Measurements from ENCODE around the gene ZNF217. TPM values are rescaled to one million over a fixed set of nuclear protein-coding genes. Genes with fewer than 3 reads are reported as not detected.
"Not testable (repeated sequence)": the region's sequence is repeated elsewhere in the genome, so short reads cannot be mapped to it uniquely, and the experiment has no call there.

ZNF217 gene
- total RNA-seq, 1 donor from 2014 or later: 33.8 TPM

- no peak for DNase-seq
These were observed 64.0 kb downstream of the ZNF217 start for GRCh38 chr20:53529658-53530057.

GRCh38 chr20:53527196-53527595 is 66.4 kb downstream of the ZNF217 start:
- DNase-seq: no peak

GRCh38 chr20:53524589-53525312 is 68.9 kb downstream of the ZNF217 start:
- no peak for DNase-seq

GRCh38 chr20:53523615-53524014 is 70.0 kb downstream of the ZNF217 start:
- not testable (repeated sequence) for DNase-seq

- DNase-seq: no peak
These were observed 70.9 kb downstream of the ZNF217 start for GRCh38 chr20:53522696-53523095.

GRCh38 chr20:53522026-53522425 is 71.6 kb downstream of the ZNF217 start:
- DNase-seq: no peak

GRCh38 chr20:53521421-53521820 is 72.2 kb downstream of the ZNF217 start:
- DNase-seq: not testable (repeated sequence)

- no peak for DNase-seq
These were observed 76.5 kb downstream of the ZNF217 start for GRCh38 chr20:53517146-53517545.

Small RNA genes within 50 kb of the gene (small RNA-seq; reads per million reads assigned to genes)
- gene RF00019 (ENCODE audit: low replicate concordance): not detected

Data from skin of body (tissue), 3 donors.